ENCODE results near the gene EIF2S2. TPM values are rescaled to one million over a fixed set of nuclear protein-coding genes. Genes with fewer than 3 reads are reported as not detected.

Gene EIF2S2
- total RNA-seq, 6 experiments from 2014 or later, result 16.7 to 50.6 (median 30.8) TPM

GRCh38 chr20:34089655-34090345 lies 22.2 kb downstream of the EIF2S2 start:
- H3K4me3 ChIP-seq, result no peak overlapping the region
- TF ChIP-seq, protein P1, sequence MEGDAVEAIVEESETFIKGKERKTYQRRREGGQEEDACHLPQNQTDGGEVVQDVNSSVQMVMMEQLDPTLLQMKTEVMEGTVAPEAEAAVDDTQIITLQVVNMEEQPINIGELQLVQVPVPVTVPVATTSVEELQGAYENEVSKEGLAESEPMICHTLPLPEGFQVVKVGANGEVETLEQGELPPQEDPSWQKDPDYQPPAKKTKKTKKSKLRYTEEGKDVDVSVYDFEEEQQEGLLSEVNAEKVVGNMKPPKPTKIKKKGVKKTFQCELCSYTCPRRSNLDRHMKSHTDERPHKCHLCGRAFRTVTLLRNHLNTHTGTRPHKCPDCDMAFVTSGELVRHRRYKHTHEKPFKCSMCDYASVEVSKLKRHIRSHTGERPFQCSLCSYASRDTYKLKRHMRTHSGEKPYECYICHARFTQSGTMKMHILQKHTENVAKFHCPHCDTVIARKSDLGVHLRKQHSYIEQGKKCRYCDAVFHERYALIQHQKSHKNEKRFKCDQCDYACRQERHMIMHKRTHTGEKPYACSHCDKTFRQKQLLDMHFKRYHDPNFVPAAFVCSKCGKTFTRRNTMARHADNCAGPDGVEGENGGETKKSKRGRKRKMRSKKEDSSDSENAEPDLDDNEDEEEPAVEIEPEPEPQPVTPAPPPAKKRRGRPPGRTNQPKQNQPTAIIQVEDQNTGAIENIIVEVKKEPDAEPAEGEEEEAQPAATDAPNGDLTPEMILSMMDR (IDR thresholded peaks at IDR 0.05), result no peak
- TF ChIP-seq POLR2A (IDR thresholded peaks at IDR 0.05), result no peak
- intact Hi-C loops (cut with DNase I), result no loop called here
- no peaks in the 10 kb centered on the region for H3K9me3 ChIP-seq
- peaks cover 5 to 78% (median 46%) of the 10 kb centered on the region in 4 donors for H3K36me3 ChIP-seq
- no peaks in the 10 kb centered on the region for H3K4me1 ChIP-seq
- ATAC-seq (no peak), DNase-seq (no peak)
- no peaks in the 10 kb centered on the region for H3K27me3 ChIP-seq
- H3K27ac ChIP-seq, result no peak overlapping the region
- 64% methylated on average over 7 of the region's 13 CpGs for WGBS (ENCODE audit: insufficient coverage, low coverage, low lambda C conversion rate, missing lambda C conversion rate)

- H3K27ac ChIP-seq, result no peak overlapping the region
- no peaks in the 10 kb centered on the region for H3K27me3 ChIP-seq
- ATAC-seq (no peak), DNase-seq (no peak)
- intact Hi-C loops (cut with DNase I), result no loop called here
- H3K4me1 ChIP-seq, result no peaks in the 10 kb centered on the region
- H3K36me3 ChIP-seq, result peaks cover 5 to 71% (median 42%) of the 10 kb centered on the region in 4 donors
- H3K4me3 ChIP-seq, result no peak overlapping the region
- TF ChIP-seq POLR2A (IDR thresholded peaks at IDR 0.05), result no peak
- TF ChIP-seq, protein P1 (IDR thresholded peaks at IDR 0.05), result no peak
- no peaks in the 10 kb centered on the region for H3K9me3 ChIP-seq
- WGBS (ENCODE audit: insufficient coverage, low coverage, low lambda C conversion rate, missing lambda C conversion rate), result 79% methylated on average over 3 of the region's 5 CpGs
These were observed 22.9 kb downstream of the EIF2S2 start for GRCh38 chr20:34089175-34089479.

DNA sequence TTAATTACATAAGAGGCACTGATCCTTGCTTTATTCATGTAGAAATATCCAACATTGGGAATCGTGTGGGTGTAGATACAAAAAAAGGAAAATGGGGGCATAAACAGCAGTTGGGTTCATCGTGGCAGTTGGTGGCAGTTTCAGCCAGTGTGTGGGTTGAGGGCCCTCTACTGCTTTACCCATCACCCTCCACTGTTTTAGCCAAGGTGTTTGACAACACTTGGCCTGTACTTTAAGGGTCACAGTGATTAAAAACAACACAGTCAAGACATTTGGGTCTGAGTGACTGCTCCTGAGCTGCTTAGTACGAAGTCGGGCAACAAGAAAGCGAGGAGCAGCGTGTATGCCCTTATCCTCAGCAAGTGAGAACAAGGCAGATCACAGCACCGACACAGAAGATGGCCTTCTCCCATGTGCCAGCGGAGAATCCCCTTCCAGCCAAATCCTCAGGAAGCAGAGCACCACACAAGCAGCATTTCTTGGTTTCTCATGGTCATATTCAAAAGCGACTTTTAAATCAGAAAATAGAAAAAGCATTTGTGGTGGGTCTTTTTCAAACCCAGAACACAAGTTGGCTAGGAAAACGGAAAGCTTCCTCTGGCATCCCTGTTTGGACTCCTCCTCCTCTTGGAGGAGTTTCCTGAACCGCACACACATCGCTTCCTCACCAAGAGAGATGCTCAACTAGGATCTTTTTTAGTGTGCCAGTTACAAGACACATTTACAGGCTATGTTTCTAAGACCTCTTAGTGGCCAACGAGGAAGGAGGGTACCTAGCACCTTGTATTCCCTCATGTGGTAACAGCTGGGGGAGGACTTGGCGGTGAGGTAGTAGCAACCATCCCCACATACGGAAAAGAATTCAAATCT lies 23.5 kb downstream of the EIF2S2 start:
- H3K27ac ChIP-seq, result no peak overlapping the region
- ATAC-seq (no peak), DNase-seq (no peak)
- no peak overlapping the region for H3K4me3 ChIP-seq
- no peaks in the 10 kb centered on the region for H3K4me1 ChIP-seq
- intact Hi-C loops (cut with DNase I), result no loop called here
- no peaks in the 10 kb centered on the region for H3K27me3 ChIP-seq
- no peaks in the 10 kb centered on the region for H3K9me3 ChIP-seq
- peaks cover 5 to 65% (median 39%) of the 10 kb centered on the region in 4 donors for H3K36me3 ChIP-seq
- TF ChIP-seq, protein P1 (IDR thresholded peaks at IDR 0.05), result no peak
- no peak for TF ChIP-seq POLR2A (IDR thresholded peaks at IDR 0.05)
- 87% methylated on average over 11 of the region's 15 CpGs for WGBS (ENCODE audit: insufficient coverage, low coverage, low lambda C conversion rate, missing lambda C conversion rate)

DNA sequence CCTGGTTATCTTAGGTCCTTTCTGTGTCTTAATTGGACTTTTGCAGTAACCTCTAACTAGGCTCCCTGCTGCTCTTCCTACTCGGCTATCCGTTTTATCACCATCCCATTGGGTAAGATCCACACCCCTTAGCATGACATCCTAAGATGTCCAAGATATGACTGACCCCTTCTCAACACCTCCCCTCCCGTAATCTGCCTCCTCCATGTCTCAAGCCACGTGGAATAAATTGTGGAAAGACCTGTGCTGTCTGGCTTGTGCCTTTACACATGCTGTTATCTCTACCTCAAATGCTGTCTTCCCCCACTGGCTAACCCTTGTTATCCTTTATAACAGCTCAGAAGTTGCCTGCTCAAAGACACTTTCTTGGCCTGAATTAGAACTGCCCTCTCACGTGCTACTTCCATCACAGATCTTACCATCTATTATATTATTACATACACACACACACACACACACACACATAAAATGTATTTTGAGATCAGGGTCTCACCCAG lies 26.5 kb downstream of the EIF2S2 start:
- Histone ChIP-seq H3K27ac (no peak overlapping the region), H3K4me3 (no peak overlapping the region), H3K4me1 (no peaks in the 10 kb centered on the region), H3K36me3 (peaks cover 0 to 37% (median 18%) of the 10 kb centered on the region in 4 donors), H3K9me3 (no peaks in the 10 kb centered on the region), H3K27me3 (no peaks in the 10 kb centered on the region)
- no peak for TF ChIP-seq POLR2A (IDR thresholded peaks at IDR 0.05)
- TF ChIP-seq, protein P1 (IDR thresholded peaks at IDR 0.05), result no peak
- intact Hi-C loops (cut with DNase I), result no loop called here
- ATAC-seq, result no peak
- WGBS (ENCODE audit: insufficient coverage, low coverage, low lambda C conversion rate, missing lambda C conversion rate), result 93% methylated on average over 3 of the region's 5 CpGs
- no peak for DNase-seq
